HFF-Myc (cell line): Measurements from ENCODE around the gene EXD3.

Experiments
- DNase-seq: peaks from one replicate; pipeline ENCODE4 v3.0.0-alpha.2; 2011; ENCODE audit warnings: low read depth; ENCODE audit errors: extremely low read depth
- H3K4me3 ChIP-seq: replicated peaks from 2 replicates; pipeline ENCODE4 v1.5.1; 2011; ENCODE audit warnings: low read depth, mild to moderate bottlenecking, control low read depth, low read length
- CTCF ChIP-seq: IDR thresholded peaks from 2 replicates; pipeline ENCODE4 v1.5.1; 2012; ENCODE audit warnings: mild to moderate bottlenecking, low read depth, low read length, control low read depth; ENCODE audit errors: missing control alignments

Gene EXD3

DNA sequence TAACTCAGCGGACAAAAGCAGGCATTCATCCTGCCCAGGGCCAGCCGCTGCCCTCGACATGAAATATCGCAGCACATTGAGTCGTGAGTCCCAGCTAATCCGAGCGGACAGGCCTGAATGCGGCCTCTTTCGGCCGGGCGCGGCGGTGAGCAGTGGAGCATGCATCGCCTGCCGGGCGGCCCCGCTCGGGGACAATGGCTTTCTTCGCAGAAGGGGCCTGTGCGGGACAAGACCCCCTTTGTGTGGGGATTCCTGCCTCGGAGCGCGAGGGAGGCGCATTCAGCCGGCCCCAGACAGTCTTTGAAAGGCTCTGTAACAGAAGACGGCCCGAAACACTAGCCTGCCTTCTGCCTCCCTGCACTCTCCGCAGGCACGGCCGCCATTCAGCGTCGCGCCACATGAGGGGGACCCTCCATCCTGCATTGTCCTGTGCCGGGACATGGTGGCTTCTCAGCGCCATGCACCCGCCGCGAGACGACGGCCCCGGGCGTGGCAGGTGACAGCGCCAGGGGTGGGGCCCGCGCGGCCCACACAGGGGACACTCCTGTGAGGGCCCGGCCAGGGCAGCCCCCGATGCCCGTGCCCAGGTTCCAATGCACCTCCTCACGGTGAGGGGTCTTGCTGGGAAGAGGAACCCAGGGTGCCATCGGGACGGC lies 52.0 kb downstream of the EXD3 start:
- DNase-seq = no peak
- no peak for TF ChIP-seq CTCF
- no peak overlapping the region for H3K4me3 ChIP-seq

DNA sequence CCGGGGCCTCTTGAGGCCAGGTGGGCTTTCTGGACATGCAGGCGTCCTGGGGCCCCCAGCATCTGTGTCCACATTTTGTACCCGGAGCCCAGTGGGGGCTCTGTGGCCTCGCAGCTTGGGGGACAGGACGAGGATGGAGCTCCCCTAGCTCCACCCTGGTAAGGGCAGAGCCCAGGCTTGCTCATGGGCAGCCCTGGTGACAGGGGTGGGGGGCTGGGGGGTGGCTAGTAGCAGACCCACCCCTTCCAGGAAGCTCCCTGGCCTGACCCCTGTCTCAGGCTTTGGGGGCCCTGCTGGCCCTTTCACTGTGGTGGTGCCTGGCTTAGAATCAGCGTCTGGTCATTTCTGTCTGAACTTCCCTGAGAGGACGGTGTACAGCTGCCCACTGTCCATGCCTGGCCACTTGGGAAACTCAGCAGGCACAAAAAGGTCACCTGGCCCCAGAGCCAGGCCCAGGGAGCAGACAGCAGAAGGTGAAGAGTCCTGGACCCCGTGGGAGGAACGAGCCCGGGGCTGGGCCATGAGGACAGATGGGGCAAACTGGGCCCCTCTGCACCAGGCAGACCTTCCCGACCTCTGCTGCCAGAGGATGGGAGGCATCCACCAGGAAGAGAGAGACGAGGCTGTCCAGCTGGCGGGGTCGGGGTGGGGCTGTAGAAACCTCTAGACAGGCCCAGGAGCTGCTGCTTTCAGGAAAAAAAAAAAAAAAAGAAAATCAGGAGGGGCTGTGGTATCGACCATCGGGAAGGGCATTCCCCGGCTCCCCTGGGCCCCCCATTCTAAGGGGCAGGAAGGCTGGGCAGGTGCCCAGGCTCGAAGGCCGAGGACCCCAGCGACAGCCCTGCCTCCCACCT lies 52.8 kb downstream of the EXD3 start:
- H3K4me3 ChIP-seq = no peak overlapping the region
- no peak for TF ChIP-seq CTCF
- no peak for DNase-seq

GRCh38 chr9:137369061-137369787 lies 53.7 kb downstream of the EXD3 start:
- H3K4me3 ChIP-seq = no peak overlapping the region
- no peak for TF ChIP-seq CTCF
- no peak for DNase-seq

GRCh38 chr9:137368431-137369035 lies 54.4 kb downstream of the EXD3 start:
- no peak for TF ChIP-seq CTCF
- no peak for DNase-seq
- no peak overlapping the region for H3K4me3 ChIP-seq

DNA sequence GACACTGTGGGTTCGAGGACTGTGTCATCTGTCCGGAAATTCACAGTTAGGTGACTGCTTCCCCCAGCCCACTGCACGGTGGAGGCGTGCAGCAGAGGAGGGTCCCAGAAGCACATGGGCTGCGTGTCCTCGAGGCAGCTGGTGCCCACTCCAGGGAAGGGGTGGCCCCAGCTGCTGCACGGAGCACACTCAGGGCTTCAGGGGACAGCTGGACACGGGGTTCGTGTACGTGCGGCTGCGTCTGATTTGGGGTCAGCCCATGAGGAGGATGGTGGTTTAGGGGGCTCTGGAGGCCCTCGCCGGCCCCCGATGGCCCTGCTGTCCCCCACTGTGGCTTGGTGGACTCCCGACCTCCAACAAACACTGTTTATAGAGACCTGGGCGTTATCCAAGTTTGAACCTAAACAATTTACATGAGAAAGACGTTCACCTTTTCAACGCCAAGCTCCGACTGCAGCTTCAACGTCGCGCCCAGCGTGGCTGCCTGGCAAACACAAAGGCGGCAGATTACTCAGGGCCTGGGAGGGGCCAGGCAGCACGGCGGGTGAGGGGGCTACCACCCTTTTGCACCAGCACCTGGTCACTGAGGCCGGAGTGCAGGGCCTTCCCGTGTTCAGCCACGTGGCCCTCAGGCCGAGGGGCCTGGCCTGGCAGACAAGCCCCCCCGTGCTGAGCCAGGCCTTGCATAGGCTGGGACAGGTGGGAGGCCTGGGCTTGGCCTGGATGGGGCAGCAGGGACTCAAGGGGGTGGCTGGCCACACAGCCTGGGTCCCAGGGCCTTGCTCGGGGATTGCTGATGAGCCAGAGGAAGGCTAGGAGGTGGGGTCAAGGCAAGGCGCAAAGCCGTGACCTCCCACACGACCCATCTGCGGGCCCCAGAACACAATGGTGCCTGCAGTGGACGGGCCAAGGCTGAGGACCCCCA lies 55.2 kb downstream of the EXD3 start:
- no peak for TF ChIP-seq CTCF
- no peak for DNase-seq
- H3K4me3 ChIP-seq = no peak overlapping the region
